HuH-7.5 (cell line): ENCODE measurements around the gene LRRN1.
A peak's percentile ranks its signal among the peaks of the same experiment; 100 is the strongest.
"Not testable (repeated sequence)": the region's sequence is repeated elsewhere in the genome, so short reads cannot be mapped to it uniquely, and the experiment has no call there.

Source experiments
- DNase-seq: peaks from one replicate; pipeline ENCODE4 v3.0.0; 2011; ENCODE audit warnings: low spot score

Gene LRRN1

GRCh38 chr3:3813013-3813412 lies 13.8 kb downstream of the LRRN1 start:
- no peak for DNase-seq

- DNase-seq = no peak
These were observed 16.0 kb downstream of the LRRN1 start for GRCh38 chr3:3815206-3815605.

GRCh38 chr3:3816034-3816433 lies 16.8 kb downstream of the LRRN1 start:
- DNase-seq = no peak

GRCh38 chr3:3817865-3818264 lies 18.6 kb downstream of the LRRN1 start:
- DNase-seq = no peak

- DNase-seq = no peak
These were observed 22.5 kb downstream of the LRRN1 start for GRCh38 chr3:3821777-3822176.

GRCh38 chr3:3825035-3825434 lies 25.8 kb downstream of the LRRN1 start:
- no peak for DNase-seq

- no peak for DNase-seq
These were observed 27.3 kb downstream of the LRRN1 start for GRCh38 chr3:3826521-3826920.

GRCh38 chr3:3827111-3827510 lies 27.9 kb downstream of the LRRN1 start:
- no peak for DNase-seq

GRCh38 chr3:3828417-3828816 lies 29.2 kb downstream of the LRRN1 start:
- DNase-seq = not testable (repeated sequence)

- no peak for DNase-seq
These were observed 37.6 kb downstream of the LRRN1 start for GRCh38 chr3:3836845-3837244.

GRCh38 chr3:3842356-3842755 lies 43.1 kb downstream of the LRRN1 start:
- DNase-seq = no peak

- DNase-seq = peak; percentile 20
These were observed 49.0 kb downstream of the LRRN1 start for GRCh38 chr3:3847994-3848922.

GRCh38 chr3:3848923-3849275 lies 49.7 kb downstream of the LRRN1 start:
- DNase-seq = no peak

- no peak for DNase-seq
These were observed 52.5 kb downstream of the LRRN1 start for GRCh38 chr3:3851621-3852323.

- no peak for DNase-seq
These were observed 54.3 kb downstream of the LRRN1 start for GRCh38 chr3:3853544-3853943.

GRCh38 chr3:3855056-3855455 lies 55.8 kb downstream of the LRRN1 start:
- DNase-seq = no peak

- DNase-seq = no peak
These were observed 61.0 kb downstream of the LRRN1 start for GRCh38 chr3:3860235-3860634.

GRCh38 chr3:3862534-3862933 lies 63.3 kb downstream of the LRRN1 start:
- DNase-seq = no peak

- no peak for DNase-seq
These were observed 76.3 kb downstream of the LRRN1 start for GRCh38 chr3:3875491-3875890.

GRCh38 chr3:3881050-3881449 lies 81.8 kb downstream of the LRRN1 start:
- no peak for DNase-seq

- not testable (repeated sequence) for DNase-seq
These were observed 88.1 kb downstream of the LRRN1 start for GRCh38 chr3:3887311-3887710.

- DNase-seq = no peak
These were observed 94.4 kb downstream of the LRRN1 start for GRCh38 chr3:3893590-3893989.
